ENCODE data around the gene UBE4B.

Gene UBE4B

DNA sequence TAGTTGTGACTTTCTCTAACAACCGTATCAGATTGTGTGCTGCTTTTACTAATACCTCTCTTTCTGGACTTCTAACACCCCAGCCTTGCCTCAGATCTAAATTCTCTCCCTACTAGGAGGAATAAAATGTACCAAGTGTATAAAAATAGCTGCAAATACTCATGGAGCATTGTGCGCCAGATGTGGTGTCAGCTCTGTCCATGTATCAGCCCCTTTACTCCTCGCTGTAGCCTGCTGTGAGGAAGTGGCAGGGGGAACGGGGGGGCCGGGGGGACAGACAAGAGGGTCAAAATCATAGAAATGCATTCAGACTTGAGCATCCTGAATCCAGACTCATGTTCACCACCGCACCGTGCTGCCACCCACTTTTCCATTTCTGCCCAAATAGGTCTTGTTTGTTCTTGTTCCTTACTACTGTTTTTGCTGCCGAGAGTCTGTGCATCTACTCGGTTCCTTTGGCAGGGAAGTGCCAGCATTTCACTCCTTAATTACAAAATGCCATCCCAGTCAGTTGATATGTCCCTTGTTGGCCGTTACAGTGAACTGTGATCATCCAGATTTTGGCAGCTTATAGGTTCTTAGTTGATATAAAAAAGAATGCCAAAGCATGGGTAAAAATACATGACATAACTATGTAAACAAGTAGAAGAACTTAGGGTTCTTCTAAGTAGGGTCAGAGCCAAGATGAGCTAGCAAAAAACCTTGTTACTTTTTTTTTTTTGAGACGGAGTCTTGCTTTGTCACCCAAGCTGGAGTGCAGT lies 76.4 kb downstream of the UBE4B start:
- Histone ChIP-seq H3K4me2 (ENCODE audit: low read length) (no peak overlapping the region), H3K23ac (ENCODE audit: low read length) (no peak overlapping the region), H3K27me3 (ENCODE audit: insufficient read depth, low read length, poor library complexity) (no peaks in the 10 kb centered on the region), H4K5ac (ENCODE audit: low read length) (no peak overlapping the region), H2BK120ac (ENCODE audit: low read depth, low read length) (no peak overlapping the region), H3K79me1 (ENCODE audit: low read length) (no peaks in the 10 kb centered on the region), H3K9ac (ENCODE audit: low read length) (no peak overlapping the region), H3K4me1 (ENCODE audit: control insufficient read depth, low read depth, low read length) (no peaks in the 10 kb centered on the region), H4K8ac (ENCODE audit: low read depth, low read length) (no peak overlapping the region), H3K4ac (ENCODE audit: low read depth, low read length) (no peak overlapping the region), H2AK5ac (ENCODE audit: low read length) (no peak overlapping the region), H3K4me3 (ENCODE audit: low read length) (no peak overlapping the region), H2BK15ac (replicated peaks; ENCODE audit: low read depth) (no peak overlapping the region), H3K36me3 (ENCODE audit: control insufficient read depth, insufficient read depth, low read length) (peaks cover 3% of the 10 kb centered on the region), H3K27ac (ENCODE audit: low read depth, low read length) (no peak overlapping the region), H3K56ac (ENCODE audit: low read length) (no peak overlapping the region), H2BK5ac (ENCODE audit: low read length) (no peak overlapping the region), H3K18ac (ENCODE audit: low read length) (no peak overlapping the region), H3K79me2 (ENCODE audit: control insufficient read depth, insufficient read depth, low read length) (no peaks in the 10 kb centered on the region)
- DNase-seq = no peak
- no CpG with 5 or more reads among the region's 11 CpGs for WGBS (ENCODE audit: extremely low coverage, insufficient coverage, low lambda C conversion rate)

DNA sequence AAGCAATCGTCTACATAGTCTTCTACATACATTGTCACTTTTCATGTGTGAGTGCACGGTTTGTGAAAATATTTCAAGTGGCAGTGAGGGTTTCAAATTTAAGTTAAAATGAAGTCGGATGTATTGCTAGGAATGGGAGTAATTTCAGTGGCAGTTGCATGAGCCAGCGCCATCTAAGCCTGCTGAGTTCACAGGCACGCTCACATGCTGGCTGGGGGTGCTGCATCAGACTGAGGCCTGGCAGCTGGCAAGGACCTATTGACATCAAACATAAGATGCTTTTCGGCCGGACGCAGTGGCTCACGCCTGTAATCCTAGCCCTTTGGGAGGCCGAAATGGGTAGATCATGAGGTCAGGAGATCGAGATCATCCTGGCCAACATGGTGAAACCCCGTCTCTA lies 80.7 kb downstream of the UBE4B start:
- no peak overlapping the region for H2BK120ac ChIP-seq (ENCODE audit: low read depth, low read length)
- H4K5ac ChIP-seq (ENCODE audit: low read length) = no peak overlapping the region
- no peak overlapping the region for H3K4me2 ChIP-seq (ENCODE audit: low read length)
- H3K18ac ChIP-seq (ENCODE audit: low read length) = no peak overlapping the region
- no peak overlapping the region for H2AK5ac ChIP-seq (ENCODE audit: low read length)
- no peaks in the 10 kb centered on the region for H3K27me3 ChIP-seq (ENCODE audit: insufficient read depth, low read length, poor library complexity)
- H3K4me1 ChIP-seq (ENCODE audit: control insufficient read depth, low read depth, low read length) = no peaks in the 10 kb centered on the region
- H3K79me1 ChIP-seq (ENCODE audit: low read length) = no peaks in the 10 kb centered on the region
- no peak overlapping the region for H3K4ac ChIP-seq (ENCODE audit: low read depth, low read length)
- no peak overlapping the region for H3K4me3 ChIP-seq (ENCODE audit: low read length)
- peaks cover 2% of the 10 kb centered on the region for H3K36me3 ChIP-seq (ENCODE audit: control insufficient read depth, insufficient read depth, low read length)
- H3K79me2 ChIP-seq (ENCODE audit: control insufficient read depth, insufficient read depth, low read length) = no peaks in the 10 kb centered on the region
- H3K27ac ChIP-seq (ENCODE audit: low read depth, low read length) = no peak overlapping the region
- no peak overlapping the region for H3K56ac ChIP-seq (ENCODE audit: low read length)
- DNase-seq = no peak
- H2BK15ac ChIP-seq (replicated peaks; ENCODE audit: low read depth) = no peak overlapping the region
- no peak overlapping the region for H3K9ac ChIP-seq (ENCODE audit: low read length)
- WGBS (ENCODE audit: extremely low coverage, insufficient coverage, low lambda C conversion rate) = no CpG with 5 or more reads among the region's 12 CpGs
- no peak overlapping the region for H4K8ac ChIP-seq (ENCODE audit: low read depth, low read length)
- H2BK5ac ChIP-seq (ENCODE audit: low read length) = no peak overlapping the region
- H3K23ac ChIP-seq (ENCODE audit: low read length) = no peak overlapping the region

- H3K79me2 ChIP-seq (ENCODE audit: control insufficient read depth, insufficient read depth, low read length) = no peaks in the 10 kb centered on the region
- no peak overlapping the region for H2BK120ac ChIP-seq (ENCODE audit: low read depth, low read length)
- H3K27ac ChIP-seq (ENCODE audit: low read depth, low read length) = no peak overlapping the region
- peaks cover 4% of the 10 kb centered on the region for H3K36me3 ChIP-seq (ENCODE audit: control insufficient read depth, insufficient read depth, low read length)
- H4K5ac ChIP-seq (ENCODE audit: low read length) = no peak overlapping the region
- H3K56ac ChIP-seq (ENCODE audit: low read length) = no peak overlapping the region
- H3K4me1 ChIP-seq (ENCODE audit: control insufficient read depth, low read depth, low read length) = no peaks in the 10 kb centered on the region
- no peak overlapping the region for H3K4ac ChIP-seq (ENCODE audit: low read depth, low read length)
- H3K18ac ChIP-seq (ENCODE audit: low read length) = no peak overlapping the region
- no peak overlapping the region for H2AK5ac ChIP-seq (ENCODE audit: low read length)
- no peaks in the 10 kb centered on the region for H3K79me1 ChIP-seq (ENCODE audit: low read length)
- WGBS (ENCODE audit: extremely low coverage, insufficient coverage, low lambda C conversion rate) = no CpG with 5 or more reads among the region's 6 CpGs
- H3K4me3 ChIP-seq (ENCODE audit: low read length) = no peak overlapping the region
- no peak overlapping the region for H3K23ac ChIP-seq (ENCODE audit: low read length)
- no peak overlapping the region for H4K8ac ChIP-seq (ENCODE audit: low read depth, low read length)
- no peak overlapping the region for H3K4me2 ChIP-seq (ENCODE audit: low read length)
- no peak for DNase-seq
- H2BK5ac ChIP-seq (ENCODE audit: low read length) = no peak overlapping the region
- H2BK15ac ChIP-seq (replicated peaks; ENCODE audit: low read depth) = no peak overlapping the region
- H3K9ac ChIP-seq (ENCODE audit: low read length) = no peak overlapping the region
- H3K27me3 ChIP-seq (ENCODE audit: insufficient read depth, low read length, poor library complexity) = no peaks in the 10 kb centered on the region
These were observed 82.0 kb downstream of the UBE4B start for GRCh38 chr1:10114746-10115145.

DNA sequence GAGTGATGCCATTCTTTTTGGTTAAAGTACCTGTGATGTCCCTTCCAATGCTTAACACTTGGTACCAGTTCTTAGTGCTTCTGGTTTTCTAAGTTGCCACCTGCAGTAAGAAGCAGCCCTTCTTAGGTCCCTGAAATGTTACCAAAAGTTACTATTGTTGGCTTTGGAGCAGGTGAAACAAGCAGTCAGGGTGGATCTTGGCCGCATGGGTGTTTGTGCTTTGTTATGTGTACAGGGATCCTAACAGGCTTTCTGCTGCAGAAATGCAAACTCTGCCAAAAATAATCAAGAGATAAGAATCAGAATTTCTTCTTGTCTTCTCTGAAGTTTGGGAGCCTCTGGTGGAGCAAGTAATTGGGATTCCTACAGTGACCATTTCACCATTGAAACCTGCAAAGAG lies 84.4 kb downstream of the UBE4B start:
- no peaks in the 10 kb centered on the region for H3K27me3 ChIP-seq (ENCODE audit: insufficient read depth, low read length, poor library complexity)

DNA sequence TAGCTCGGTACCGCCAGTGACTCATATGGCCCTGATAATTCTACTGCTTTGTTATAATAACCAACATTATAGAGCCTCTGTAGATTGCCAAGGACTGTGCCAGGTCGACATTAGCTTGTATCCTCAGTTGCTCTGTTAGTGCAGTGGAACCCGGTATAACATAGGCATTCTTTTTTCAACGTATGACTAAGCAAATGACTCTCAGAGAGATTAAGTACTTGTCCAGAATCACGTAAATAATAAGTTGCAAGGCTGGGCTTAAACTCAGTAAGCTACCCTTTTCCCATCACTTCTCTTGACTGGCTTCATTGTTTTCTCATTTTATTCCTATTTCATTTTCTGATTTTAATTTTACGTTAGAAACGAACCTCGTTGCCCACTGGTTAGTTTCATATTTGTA lies 85.1 kb downstream of the UBE4B start:
- H2BK15ac ChIP-seq (replicated peaks; ENCODE audit: low read depth) = no peak overlapping the region
- DNase-seq = no peak
- no CpG with 5 or more reads among the region's 9 CpGs for WGBS (ENCODE audit: extremely low coverage, insufficient coverage, low lambda C conversion rate)
- no peak overlapping the region for H3K9ac ChIP-seq (ENCODE audit: low read length)
- no peak overlapping the region for H4K8ac ChIP-seq (ENCODE audit: low read depth, low read length)
- H3K79me2 ChIP-seq (ENCODE audit: control insufficient read depth, insufficient read depth, low read length) = no peaks in the 10 kb centered on the region
- no peak overlapping the region for H3K4ac ChIP-seq (ENCODE audit: low read depth, low read length)
- no peak overlapping the region for H3K4me3 ChIP-seq (ENCODE audit: low read length)
- H4K5ac ChIP-seq (ENCODE audit: low read length) = no peak overlapping the region
- no peak overlapping the region for H3K56ac ChIP-seq (ENCODE audit: low read length)
- H3K36me3 ChIP-seq (ENCODE audit: control insufficient read depth, insufficient read depth, low read length) = peaks cover 6% of the 10 kb centered on the region
- no peak overlapping the region for H3K4me2 ChIP-seq (ENCODE audit: low read length)
- no peaks in the 10 kb centered on the region for H3K79me1 ChIP-seq (ENCODE audit: low read length)
- H2BK120ac ChIP-seq (ENCODE audit: low read depth, low read length) = no peak overlapping the region
- no peaks in the 10 kb centered on the region for H3K27me3 ChIP-seq (ENCODE audit: insufficient read depth, low read length, poor library complexity)
- no peak overlapping the region for H3K27ac ChIP-seq (ENCODE audit: low read depth, low read length)
- H2BK5ac ChIP-seq (ENCODE audit: low read length) = no peak overlapping the region
- no peak overlapping the region for H3K18ac ChIP-seq (ENCODE audit: low read length)
- no peaks in the 10 kb centered on the region for H3K4me1 ChIP-seq (ENCODE audit: control insufficient read depth, low read depth, low read length)
- no peak overlapping the region for H3K23ac ChIP-seq (ENCODE audit: low read length)
- H2AK5ac ChIP-seq (ENCODE audit: low read length) = no peak overlapping the region

More for the DNA sequence above, 84.4 kb downstream of the UBE4B start:
- H3K27ac ChIP-seq (ENCODE audit: low read depth, low read length) = no peak overlapping the region
- no peak overlapping the region for H4K5ac ChIP-seq (ENCODE audit: low read length)
- DNase-seq = no peak
- H3K4me3 ChIP-seq (ENCODE audit: low read length) = no peak overlapping the region
- no CpG with 5 or more reads among the region's 1 CpG for WGBS (ENCODE audit: extremely low coverage, insufficient coverage, low lambda C conversion rate)
- H4K8ac ChIP-seq (ENCODE audit: low read depth, low read length) = no peak overlapping the region
- no peak overlapping the region for H3K4ac ChIP-seq (ENCODE audit: low read depth, low read length)
- no peak overlapping the region for H2BK5ac ChIP-seq (ENCODE audit: low read length)
- no peak overlapping the region for H2AK5ac ChIP-seq (ENCODE audit: low read length)
- H3K56ac ChIP-seq (ENCODE audit: low read length) = no peak overlapping the region
- H3K18ac ChIP-seq (ENCODE audit: low read length) = no peak overlapping the region
- no peaks in the 10 kb centered on the region for H3K79me2 ChIP-seq (ENCODE audit: control insufficient read depth, insufficient read depth, low read length)
- no peak overlapping the region for H3K23ac ChIP-seq (ENCODE audit: low read length)
- H3K9ac ChIP-seq (ENCODE audit: low read length) = no peak overlapping the region
- H3K4me2 ChIP-seq (ENCODE audit: low read length) = no peak overlapping the region
- H2BK15ac ChIP-seq (replicated peaks; ENCODE audit: low read depth) = no peak overlapping the region
- H3K36me3 ChIP-seq (ENCODE audit: control insufficient read depth, insufficient read depth, low read length) = peaks cover 6% of the 10 kb centered on the region
- H3K79me1 ChIP-seq (ENCODE audit: low read length) = no peaks in the 10 kb centered on the region
- no peaks in the 10 kb centered on the region for H3K4me1 ChIP-seq (ENCODE audit: control insufficient read depth, low read depth, low read length)
- no peak overlapping the region for H2BK120ac ChIP-seq (ENCODE audit: low read depth, low read length)

DNA sequence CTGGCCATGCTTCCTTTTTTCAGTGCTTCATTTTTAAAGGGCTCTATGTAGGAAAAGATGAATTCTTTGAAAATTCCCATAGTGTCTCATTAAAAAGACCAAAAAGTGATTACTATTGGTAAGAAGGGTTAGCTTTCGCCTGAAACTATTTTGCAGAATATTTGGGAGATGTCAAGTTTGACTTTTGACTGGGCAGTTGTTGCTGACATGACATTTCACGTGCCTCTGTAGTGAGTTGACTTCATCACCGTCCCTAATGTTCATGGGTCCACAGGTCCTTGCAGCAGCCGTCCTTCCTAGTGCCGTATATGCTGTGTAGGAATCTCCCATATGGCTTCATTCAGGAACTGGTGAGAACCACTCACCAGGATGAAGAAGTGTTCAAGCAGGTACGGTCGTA lies 88.9 kb downstream of the UBE4B start:
- Histone ChIP-seq H3K23ac (ENCODE audit: low read length) (no peak overlapping the region), H3K4me2 (ENCODE audit: low read length) (no peak overlapping the region), H3K79me1 (ENCODE audit: low read length) (no peaks in the 10 kb centered on the region), H3K27me3 (ENCODE audit: insufficient read depth, low read length, poor library complexity) (no peaks in the 10 kb centered on the region), H2BK5ac (ENCODE audit: low read length) (no peak overlapping the region), H3K56ac (ENCODE audit: low read length) (no peak overlapping the region), H3K4ac (ENCODE audit: low read depth, low read length) (no peak overlapping the region), H4K8ac (ENCODE audit: low read depth, low read length) (no peak overlapping the region), H2BK15ac (replicated peaks; ENCODE audit: low read depth) (no peak overlapping the region), H3K36me3 (ENCODE audit: control insufficient read depth, insufficient read depth, low read length) (peaks cover 6% of the 10 kb centered on the region), H3K9ac (ENCODE audit: low read length) (no peak overlapping the region), H3K79me2 (ENCODE audit: control insufficient read depth, insufficient read depth, low read length) (no peaks in the 10 kb centered on the region), H3K27ac (ENCODE audit: low read depth, low read length) (no peak overlapping the region), H2BK120ac (ENCODE audit: low read depth, low read length) (no peak overlapping the region), H3K18ac (ENCODE audit: low read length) (no peak overlapping the region), H2AK5ac (ENCODE audit: low read length) (no peak overlapping the region), H4K5ac (ENCODE audit: low read length) (no peak overlapping the region), H3K4me1 (ENCODE audit: control insufficient read depth, low read depth, low read length) (no peaks in the 10 kb centered on the region), H3K4me3 (ENCODE audit: low read length) (no peak overlapping the region)
- WGBS (ENCODE audit: extremely low coverage, insufficient coverage, low lambda C conversion rate) = no CpG with 5 or more reads among the region's 7 CpGs
- DNase-seq = no peak

Data from mesendoderm (in vitro differentiated cells).